NCI-H2107 treated with DMSO at 0.1 percent for 48 hours (cell line): Measurements from ENCODE around the gene ACTC1.

Experiments used
- DNase-seq: peaks from one replicate; lab custom pipeline; 2025; ENCODE audit not compliant: unreplicated experiment; lab: John Stamatoyannopoulos, UW

Gene ACTC1

DNA sequence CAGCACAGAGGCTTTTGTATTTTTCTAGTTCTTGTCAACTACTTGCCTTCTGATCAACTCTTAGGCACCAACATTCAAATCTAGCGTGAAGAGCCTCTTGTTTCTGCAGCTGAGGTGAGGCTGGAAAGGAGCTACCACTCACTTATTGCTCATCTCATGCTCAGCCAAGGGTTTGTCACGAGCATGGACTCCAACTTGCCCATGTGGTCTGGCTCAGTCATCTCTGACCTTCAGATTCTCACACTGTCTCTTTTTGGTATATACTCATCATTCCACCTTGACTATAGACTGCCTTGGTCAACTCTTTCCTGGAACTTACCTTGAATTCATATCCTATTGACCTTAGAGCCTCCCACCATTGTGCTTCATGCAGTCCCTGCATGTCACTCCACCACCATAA, 35.4 kb downstream of the ACTC1 start:
- no peak for DNase-seq

DNA sequence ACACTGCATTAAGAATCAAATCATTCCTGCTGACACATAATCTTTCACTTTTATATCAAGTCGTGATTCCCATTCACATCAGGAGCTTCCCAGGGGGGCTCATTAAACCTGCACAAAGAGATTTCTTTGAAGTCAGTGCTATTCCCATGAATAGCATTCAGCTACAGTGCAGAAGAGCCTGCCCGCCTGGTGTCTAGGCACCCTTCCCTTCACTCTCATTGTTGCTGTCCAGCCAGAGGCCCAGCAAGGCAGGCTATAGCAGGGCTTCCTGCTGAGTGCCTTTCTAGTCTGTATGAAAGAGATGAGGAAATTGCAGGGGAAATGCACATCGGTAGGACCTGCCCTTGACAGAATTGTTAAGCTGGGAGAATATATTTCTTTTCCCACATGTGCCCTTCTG, 36.0 kb downstream of the ACTC1 start:
- no peak for DNase-seq

DNA sequence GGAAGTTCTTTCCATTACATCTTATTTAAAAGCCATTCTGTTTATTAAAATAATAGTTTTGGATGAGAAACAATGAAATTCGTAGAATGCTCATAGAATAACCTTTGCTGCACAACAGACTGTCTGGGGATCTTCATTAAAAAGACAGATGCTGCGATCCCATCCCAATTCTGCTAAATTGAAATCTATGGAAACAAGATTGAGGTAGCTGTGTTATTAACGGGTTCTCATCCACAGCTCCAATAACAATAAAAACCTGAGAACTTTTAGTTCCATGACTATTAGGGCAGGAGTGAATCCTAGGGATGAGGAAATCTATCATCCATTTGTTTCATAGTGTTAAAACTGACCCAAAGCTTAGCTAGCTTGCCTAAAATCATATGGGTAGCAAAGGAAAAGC, 38.1 kb downstream of the ACTC1 start:
- no peak for DNase-seq

DNA sequence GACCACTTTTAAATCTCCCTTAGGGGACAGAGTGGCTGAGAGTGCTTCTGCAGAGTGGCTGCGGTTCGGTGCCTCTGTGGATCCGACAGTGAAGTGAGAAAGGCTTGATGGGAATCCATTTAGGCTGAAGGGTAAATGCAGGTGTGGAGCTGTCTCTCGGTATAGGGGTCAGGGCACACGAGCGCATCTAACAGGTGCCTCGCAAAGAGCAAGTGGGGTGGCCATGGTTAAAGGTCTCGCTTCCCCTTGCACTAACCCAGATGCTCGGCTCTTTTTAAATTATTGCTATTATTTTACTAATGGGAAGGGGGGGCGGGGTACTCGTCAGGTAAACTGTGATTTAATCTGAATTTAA, 40.0 kb downstream of the ACTC1 start:
- no peak for DNase-seq

DNA sequence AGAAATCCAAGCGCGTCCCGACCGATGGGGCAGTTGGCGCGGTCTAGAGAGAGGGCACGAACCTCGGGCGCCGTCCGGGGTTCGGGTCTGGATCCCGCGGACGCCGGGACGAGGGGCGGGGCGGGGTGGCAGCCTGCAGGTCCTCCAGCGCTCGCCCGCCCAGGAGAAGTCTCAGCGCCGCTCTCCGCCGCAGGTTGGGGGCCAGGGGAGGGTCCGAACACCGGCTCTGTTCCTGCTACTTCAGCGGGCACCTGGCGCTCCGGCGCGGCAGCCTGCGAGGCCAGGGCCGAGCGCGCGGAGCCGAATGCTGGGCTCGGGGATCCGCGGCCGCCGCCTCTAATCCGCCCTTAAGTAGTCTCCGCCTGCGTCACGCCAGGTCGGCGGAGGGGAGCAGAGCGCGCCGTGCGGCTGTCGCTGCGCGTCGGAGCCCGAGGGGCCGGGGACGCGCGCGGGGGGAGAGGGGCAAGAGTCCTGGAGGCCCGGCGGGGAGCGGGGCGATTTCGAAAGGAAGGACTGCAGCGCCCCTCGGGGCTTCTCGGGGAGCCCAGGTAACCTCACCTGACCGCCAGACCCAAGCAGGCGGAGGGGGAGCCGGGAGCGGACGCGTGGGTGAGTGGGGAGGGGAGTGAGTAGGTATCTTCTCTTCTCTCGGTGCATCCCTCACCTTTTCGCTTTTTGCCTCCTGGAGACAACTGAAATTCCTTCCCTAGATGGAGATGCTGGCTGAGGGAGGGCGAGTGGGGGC, 40.5 kb downstream of the ACTC1 start, which contains the start of gene GJD2:
Gene GJD2 (minus strand): TSS at position 325 of the 745 bp plus-strand sequence. CDS start 510 bp downstream, outside the sequence.
- DNase-seq, result no peak

DNA sequence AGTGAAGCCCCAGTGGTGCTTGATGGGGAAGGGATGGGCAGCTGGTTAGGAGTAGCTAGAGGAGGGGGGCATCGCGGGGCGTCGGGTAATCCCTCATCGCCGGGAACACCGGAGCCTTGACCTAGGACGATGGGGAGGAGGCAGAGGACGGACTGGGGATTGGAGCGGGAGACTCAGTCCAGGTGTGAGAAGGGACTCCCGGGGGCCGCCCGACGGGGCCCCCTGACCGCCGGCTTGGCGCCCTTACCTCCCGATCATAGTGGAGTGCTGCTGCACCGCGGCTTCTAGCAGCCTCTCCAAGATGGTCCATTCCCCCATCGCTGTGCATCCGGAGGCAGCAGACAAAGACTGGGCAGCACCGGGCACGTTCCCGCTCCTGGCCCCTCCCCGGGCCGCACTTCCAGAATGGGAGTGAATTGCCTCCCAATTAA, 41.2 kb downstream of the ACTC1 start:
- DNase-seq, result no peak

DNA sequence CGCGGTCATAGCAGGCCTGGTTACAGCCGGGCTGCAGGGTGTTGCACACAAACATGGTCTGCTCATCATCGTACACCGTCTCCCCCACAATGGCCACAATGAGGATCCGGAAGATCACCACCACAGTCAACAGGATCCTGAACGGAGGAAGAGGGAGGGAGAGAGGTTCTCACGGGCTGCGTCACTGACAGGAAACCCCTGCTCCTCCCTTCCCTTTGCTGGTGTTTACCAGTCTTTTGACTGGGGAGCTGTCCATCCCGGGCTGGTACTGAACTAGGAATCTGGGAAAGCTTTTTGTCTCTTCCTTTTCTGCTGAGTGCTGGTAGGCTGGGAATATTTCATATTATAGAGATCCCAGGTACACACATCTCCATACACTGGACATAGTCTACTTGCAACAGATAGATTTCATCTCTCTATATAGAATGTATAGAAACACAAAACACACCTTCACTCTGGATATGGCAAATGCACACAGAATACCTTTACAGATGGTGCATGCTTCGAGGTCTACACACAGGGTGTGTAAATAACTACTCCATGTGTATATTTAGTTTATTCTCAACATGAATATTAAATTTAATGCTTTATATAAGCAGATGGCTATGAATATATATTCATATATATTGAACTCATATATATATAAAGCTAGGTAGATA, 42.0 kb downstream of the ACTC1 start:
- DNase-seq, result no peak

DNA sequence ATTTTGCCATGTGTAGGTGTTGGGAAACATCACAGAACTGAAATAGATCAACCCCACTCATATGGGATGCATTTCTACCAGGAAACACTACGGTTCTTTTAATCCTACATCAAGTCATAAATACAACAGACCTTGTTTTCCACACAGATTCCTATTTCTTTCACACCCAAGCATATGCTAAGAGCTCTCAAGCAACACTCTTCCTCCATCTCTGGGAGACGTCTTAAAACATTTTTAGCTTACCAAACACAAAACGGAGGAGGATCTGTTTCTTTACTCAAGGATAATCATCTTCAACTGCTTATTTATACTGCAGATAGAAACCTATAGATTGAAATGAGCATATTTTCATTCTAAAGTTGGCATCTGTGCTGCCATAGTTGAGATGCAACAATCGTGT, 45.7 kb downstream of the ACTC1 start:
- no peak for DNase-seq
